ENCODE results near the gene TENM3. TPM values are rescaled to one million over a fixed set of nuclear protein-coding genes. Genes with fewer than 3 reads are reported as not detected.

Gene TENM3
- total RNA-seq, 2 experiments from 2014 or later, result not detected

DNA sequence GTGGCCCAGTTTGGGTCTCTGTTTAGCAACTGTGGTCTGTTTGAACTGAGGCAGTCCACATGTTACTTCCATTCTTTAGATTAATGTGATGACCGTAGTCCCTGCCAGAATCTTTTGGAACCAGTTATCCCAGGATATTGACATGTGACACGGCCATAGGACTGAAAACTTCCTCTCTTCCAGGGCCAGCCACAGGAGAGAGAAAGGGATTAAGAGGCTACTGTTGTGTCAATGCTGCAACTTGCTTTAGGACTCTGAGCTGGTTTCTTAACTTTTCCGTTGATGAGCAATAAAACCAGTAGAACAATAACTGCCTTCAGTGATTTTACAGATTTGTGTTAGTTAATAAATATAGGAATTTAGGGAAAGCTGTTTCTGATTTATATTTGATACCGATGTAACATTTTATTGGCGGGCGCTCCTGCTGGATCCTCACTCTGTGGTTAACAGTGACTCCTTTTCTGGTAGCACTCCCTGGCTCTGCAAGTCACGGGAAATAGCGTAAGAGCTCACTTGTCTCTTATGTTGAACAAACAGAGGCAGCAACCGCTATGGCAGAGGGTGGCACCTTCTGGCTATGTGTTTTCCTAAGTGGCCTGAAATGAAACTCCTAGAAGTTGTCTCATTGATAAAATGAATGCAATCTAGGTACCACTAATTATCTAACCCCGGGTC is 2.5 kb downstream of the TENM3 start:
- no peaks in the 10 kb centered on the region for H3K27me3 Mint-ChIP-seq (ENCODE audit: low read depth)
- ChIA-PET CTCF (no interaction called here), POLR2A (no interaction called here)
- no peaks in the 10 kb centered on the region for H3K36me3 Mint-ChIP-seq (ENCODE audit: low read depth)
- DNase-seq (no peak), ATAC-seq (no peak)
- H3K4me1 Mint-ChIP-seq (ENCODE audit: low read depth), result no peaks in the 10 kb centered on the region
- no peaks in the 10 kb centered on the region for H3K9me3 Mint-ChIP-seq (ENCODE audit: insufficient read depth)
- H3K4me3 Mint-ChIP-seq, result no peak overlapping the region
- H3K27ac Mint-ChIP-seq, result no peak overlapping the region

DNA sequence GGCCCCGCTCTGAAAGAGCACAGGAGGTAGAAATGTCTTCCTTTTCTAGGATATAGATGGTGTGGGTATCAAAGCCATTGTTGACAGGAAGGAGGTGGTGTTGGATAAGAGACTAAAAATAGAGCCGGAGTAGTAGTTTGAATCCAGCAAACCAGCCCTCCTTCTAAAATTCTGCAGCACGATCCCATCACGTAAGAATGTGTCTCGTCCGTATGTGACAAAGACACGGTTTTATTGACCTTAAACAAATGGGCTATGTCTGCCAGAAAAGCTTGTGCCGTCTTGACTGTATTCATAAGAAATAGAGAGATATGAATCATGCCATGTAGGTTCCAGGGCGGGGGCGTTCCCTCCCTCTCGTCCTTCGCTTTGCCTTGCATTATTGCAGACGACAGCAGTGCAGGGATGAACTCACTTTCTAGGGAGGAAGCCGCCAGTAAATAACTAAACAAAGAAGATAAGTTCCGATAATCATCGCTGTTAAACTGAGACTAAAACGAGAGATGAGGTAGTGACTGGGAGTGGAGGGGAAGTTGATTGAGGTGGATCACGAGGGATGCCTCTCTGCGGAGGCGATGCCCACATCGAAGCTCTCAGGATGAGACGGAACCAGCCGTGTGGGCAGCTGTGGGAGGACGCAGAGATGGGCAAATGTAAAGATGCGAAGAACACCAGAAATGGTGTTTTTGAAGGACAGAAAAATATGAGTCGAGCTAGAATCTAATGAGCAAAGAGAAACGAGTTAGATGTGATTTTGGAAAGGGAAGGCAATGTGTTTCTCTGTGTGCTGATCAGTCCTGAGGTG is 3.4 kb downstream of the TENM3 start:
- H3K4me1 Mint-ChIP-seq (ENCODE audit: low read depth), result no peaks in the 10 kb centered on the region
- no peak overlapping the region for H3K27ac Mint-ChIP-seq
- H3K36me3 Mint-ChIP-seq (ENCODE audit: low read depth), result no peaks in the 10 kb centered on the region
- H3K27me3 Mint-ChIP-seq (ENCODE audit: low read depth), result no peaks in the 10 kb centered on the region
- H3K9me3 Mint-ChIP-seq (ENCODE audit: insufficient read depth), result no peaks in the 10 kb centered on the region
- ChIA-PET CTCF (no interaction called here), POLR2A (no interaction called here)
- no peak overlapping the region for H3K4me3 Mint-ChIP-seq
- ATAC-seq (no peak), DNase-seq (no peak)

DNA sequence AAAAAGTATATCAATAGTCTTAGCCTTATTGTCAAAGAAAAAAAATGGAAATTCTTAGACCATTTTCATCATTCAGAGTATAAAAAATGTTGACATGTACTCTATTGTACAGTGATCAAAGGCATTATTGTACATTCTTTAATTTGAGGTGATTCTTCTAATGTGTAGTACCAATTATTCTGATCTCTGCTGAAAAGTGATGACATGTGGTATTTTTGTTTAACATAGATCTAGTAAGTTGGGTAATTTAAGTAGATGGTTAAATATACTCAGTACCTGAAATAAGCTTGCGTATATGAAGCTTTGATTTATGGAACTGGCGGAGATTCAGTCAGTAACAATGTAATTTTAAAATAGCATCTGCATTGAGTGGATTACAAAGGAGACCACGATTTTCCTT is 5.1 kb downstream of the TENM3 start:
- CTCF ChIA-PET, result no interaction called here
- POLR2A ChIA-PET, result no interaction called here
- no peak overlapping the region for H3K27ac Mint-ChIP-seq
- ATAC-seq (no peak), DNase-seq (no peak)
- no peak overlapping the region for H3K4me3 Mint-ChIP-seq
- H3K4me1 Mint-ChIP-seq (ENCODE audit: low read depth), result no peaks in the 10 kb centered on the region
- H3K27me3 Mint-ChIP-seq (ENCODE audit: low read depth), result no peaks in the 10 kb centered on the region
- no peaks in the 10 kb centered on the region for H3K9me3 Mint-ChIP-seq (ENCODE audit: insufficient read depth)
- H3K36me3 Mint-ChIP-seq (ENCODE audit: low read depth), result no peaks in the 10 kb centered on the region

DNA sequence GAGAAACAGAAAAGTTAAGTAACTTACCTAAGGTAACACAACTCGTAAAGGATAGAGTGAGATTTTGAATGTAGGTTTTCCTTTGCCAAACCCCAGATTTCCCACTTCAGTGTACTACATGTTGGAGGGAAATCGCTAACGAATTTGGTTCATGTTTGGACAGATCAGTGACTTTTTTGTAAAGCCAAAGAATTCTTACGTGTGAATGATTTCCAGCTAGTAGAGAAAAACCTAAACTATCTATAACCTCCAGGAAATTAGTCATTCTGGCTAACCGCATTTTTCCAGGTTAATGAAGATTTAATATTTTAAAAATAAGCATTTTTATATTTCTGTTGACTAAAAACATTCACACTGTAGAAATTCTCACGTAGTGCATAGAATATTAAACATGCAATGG is 7.2 kb downstream of the TENM3 start:
- CTCF ChIA-PET, result no interaction called here
- no peaks in the 10 kb centered on the region for H3K27me3 Mint-ChIP-seq (ENCODE audit: low read depth)
- DNase-seq, result no peak
- POLR2A ChIA-PET, result no interaction called here
- H3K4me1 Mint-ChIP-seq (ENCODE audit: low read depth), result no peaks in the 10 kb centered on the region
- H3K4me3 Mint-ChIP-seq, result no peak overlapping the region
- no peaks in the 10 kb centered on the region for H3K9me3 Mint-ChIP-seq (ENCODE audit: insufficient read depth)
- H3K36me3 Mint-ChIP-seq (ENCODE audit: low read depth), result no peaks in the 10 kb centered on the region
- no peak overlapping the region for H3K27ac Mint-ChIP-seq
- no peak for ATAC-seq

DNA sequence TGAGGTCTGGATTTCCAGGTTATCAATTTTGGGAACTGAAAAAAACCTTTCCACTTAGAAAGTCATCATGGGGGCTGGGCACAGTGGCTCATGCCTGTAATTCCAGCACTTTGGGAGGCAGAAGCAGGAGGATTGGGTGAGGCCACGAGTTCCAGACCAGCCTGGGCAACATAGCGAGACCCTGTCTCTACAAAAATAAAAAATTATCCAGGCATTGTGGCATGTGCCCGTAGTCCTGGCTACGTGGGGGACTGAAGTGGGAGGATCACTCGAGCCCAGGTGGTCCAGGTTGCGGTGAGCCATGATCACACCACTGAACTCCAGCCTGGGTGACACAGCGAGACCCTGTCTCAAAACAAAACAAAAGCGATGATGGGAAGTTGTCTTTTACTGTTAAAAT is 7.9 kb downstream of the TENM3 start:
- Mint-ChIP-seq H3K36me3 (ENCODE audit: low read depth) (no peaks in the 10 kb centered on the region), H3K9me3 (ENCODE audit: insufficient read depth) (no peaks in the 10 kb centered on the region), H3K4me1 (ENCODE audit: low read depth) (no peaks in the 10 kb centered on the region), H3K27me3 (ENCODE audit: low read depth) (no peaks in the 10 kb centered on the region), H3K4me3 (no peak overlapping the region), H3K27ac (no peak overlapping the region)
- ChIA-PET POLR2A (no interaction called here), CTCF (no interaction called here)
- ATAC-seq (no peak), DNase-seq (no peak)

DNA sequence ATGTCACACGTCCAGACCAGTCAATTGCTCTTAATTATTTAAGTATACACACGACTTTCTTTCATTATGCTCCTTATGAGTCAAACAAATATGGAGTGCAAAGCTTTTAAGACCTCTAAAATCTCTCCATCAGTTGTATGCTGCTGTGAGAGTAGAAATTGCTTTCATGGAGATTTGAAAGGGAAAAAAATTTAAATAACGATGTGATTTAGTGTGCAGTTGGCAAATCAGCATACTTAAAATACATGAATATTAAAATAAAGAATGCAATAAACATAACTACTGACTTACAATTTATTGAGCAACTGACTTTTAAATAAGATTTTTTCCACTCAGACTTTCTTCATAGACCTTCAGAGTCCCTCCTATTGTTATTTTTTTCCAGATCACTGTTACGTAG is 9.0 kb downstream of the TENM3 start:
- no peaks in the 10 kb centered on the region for H3K27me3 Mint-ChIP-seq (ENCODE audit: low read depth)
- POLR2A ChIA-PET, result no interaction called here

DNA sequence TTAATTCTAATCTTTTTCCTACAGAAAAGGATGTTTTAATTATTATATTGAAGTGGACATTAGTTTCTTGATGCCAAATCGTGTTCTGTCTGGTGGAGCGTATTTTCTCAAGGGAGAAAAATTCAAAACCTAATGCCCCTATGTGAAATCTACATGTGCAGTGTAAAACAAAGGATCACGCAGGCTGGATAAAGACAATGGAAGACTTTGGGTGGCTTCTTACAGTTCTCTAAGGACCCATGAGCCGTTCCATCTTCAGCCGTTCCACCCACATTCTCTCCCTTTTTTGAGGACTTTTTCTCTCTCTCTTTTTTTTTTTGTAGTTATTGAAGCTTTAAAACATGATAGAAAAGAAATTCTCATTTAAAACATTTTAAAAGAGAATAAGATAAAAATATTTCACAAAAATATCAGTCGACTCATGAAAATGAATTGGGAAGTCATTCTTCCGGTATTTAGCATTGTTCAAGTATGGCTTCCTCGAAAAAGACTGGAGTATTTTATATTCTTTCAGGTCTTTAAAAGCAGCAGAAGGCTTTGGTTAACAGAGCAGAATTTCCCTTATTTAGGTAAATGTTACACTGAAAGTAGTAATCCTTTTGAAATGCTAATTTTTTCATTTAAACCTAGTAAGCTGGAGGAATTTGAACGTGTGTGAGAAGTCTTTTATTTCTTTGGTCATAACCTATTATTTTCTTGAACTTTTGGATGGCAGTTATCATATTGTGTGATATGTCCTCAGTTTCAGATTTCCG is 11.0 kb downstream of the TENM3 start:
- H3K27me3 Mint-ChIP-seq (ENCODE audit: low read depth), result no peaks in the 10 kb centered on the region
- H3K9me3 Mint-ChIP-seq (ENCODE audit: insufficient read depth), result no peaks in the 10 kb centered on the region
- ChIA-PET POLR2A (no interaction called here), CTCF (no interaction called here)
- ATAC-seq (no peak), DNase-seq (no peak)
- H3K36me3 Mint-ChIP-seq (ENCODE audit: low read depth), result no peaks in the 10 kb centered on the region
- H3K4me3 Mint-ChIP-seq, result no peak overlapping the region
- no peak overlapping the region for H3K27ac Mint-ChIP-seq
- no peaks in the 10 kb centered on the region for H3K4me1 Mint-ChIP-seq (ENCODE audit: low read depth)

More for the DNA sequence above, 9.0 kb downstream of the TENM3 start:
- H3K9me3 Mint-ChIP-seq (ENCODE audit: insufficient read depth), result no peaks in the 10 kb centered on the region
- H3K36me3 Mint-ChIP-seq (ENCODE audit: low read depth), result no peaks in the 10 kb centered on the region
- DNase-seq (no peak), ATAC-seq (no peak)
- no peak overlapping the region for H3K4me3 Mint-ChIP-seq
- H3K4me1 Mint-ChIP-seq (ENCODE audit: low read depth), result no peaks in the 10 kb centered on the region
- H3K27ac Mint-ChIP-seq, result no peak overlapping the region
- CTCF ChIA-PET, result no interaction called here

DNA sequence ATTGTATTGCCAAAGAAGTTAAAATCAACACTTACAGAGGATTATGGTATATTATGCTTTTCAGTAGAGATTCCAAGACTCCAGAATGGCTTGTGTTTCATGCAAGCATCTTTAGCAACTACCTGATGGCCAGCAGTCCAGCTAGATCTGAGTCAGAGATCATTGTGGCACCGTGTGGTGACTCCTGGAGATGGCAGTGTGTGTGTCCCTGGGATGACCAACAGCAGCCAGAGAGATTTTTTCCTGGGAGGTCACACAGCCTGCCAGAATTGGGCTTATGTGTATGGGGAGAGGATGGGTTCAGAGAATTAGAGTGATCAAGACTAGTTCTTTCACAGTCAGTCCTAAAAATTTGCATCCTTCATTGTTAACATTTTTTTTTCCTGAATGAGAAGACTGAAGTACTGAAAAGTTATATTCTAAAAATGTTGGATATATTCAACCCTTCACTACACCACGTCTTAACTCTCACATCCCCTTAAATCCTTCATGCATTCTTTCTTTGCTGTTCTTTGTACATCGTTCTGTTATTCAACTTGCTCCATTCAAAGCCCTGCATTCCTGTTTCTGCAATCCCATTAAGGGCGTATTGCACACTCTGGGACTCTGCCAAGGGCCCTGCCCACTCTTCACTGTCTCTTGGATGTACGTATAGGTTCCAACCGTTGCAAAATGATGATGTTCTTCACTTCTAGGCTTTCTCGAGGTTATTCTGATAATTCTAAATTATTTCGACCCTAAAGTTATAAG is 12.4 kb downstream of the TENM3 start:
- CTCF ChIA-PET, result no interaction called here
- no peak overlapping the region for H3K27ac Mint-ChIP-seq
- H3K4me1 Mint-ChIP-seq (ENCODE audit: low read depth), result no peaks in the 10 kb centered on the region
- no peaks in the 10 kb centered on the region for H3K9me3 Mint-ChIP-seq (ENCODE audit: insufficient read depth)
- POLR2A ChIA-PET, result no interaction called here
- H3K27me3 Mint-ChIP-seq (ENCODE audit: low read depth), result no peaks in the 10 kb centered on the region
- DNase-seq (no peak), ATAC-seq (no peak)
- H3K36me3 Mint-ChIP-seq (ENCODE audit: low read depth), result no peaks in the 10 kb centered on the region
- H3K4me3 Mint-ChIP-seq, result no peak overlapping the region

DNA sequence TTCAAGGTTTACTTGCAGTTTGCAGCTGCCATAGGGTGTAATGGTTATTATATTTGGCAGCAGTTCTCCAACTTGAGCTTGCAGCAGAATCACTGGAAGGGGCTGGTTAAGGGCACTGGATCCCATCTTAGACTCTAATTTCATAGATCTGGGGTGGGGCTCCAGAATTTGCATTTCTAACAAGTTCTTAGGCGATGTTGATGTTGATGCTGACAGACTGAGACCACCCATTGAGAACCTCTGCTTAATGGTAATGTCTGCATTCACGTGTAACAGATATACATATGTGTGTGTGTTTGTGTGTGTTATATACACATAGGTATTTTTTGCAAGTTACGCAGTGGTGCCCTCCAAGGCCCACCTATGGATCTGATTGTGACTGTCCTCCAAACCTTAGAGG is 13.8 kb downstream of the TENM3 start:
- CTCF ChIA-PET, result no interaction called here
- H3K27me3 Mint-ChIP-seq (ENCODE audit: low read depth), result no peaks in the 10 kb centered on the region
- ATAC-seq (no peak), DNase-seq (no peak)
- no peak overlapping the region for H3K27ac Mint-ChIP-seq
- H3K9me3 Mint-ChIP-seq (ENCODE audit: insufficient read depth), result no peaks in the 10 kb centered on the region
- no peaks in the 10 kb centered on the region for H3K4me1 Mint-ChIP-seq (ENCODE audit: low read depth)
- H3K4me3 Mint-ChIP-seq, result no peak overlapping the region
- POLR2A ChIA-PET, result no interaction called here
- no peaks in the 10 kb centered on the region for H3K36me3 Mint-ChIP-seq (ENCODE audit: low read depth)

DNA sequence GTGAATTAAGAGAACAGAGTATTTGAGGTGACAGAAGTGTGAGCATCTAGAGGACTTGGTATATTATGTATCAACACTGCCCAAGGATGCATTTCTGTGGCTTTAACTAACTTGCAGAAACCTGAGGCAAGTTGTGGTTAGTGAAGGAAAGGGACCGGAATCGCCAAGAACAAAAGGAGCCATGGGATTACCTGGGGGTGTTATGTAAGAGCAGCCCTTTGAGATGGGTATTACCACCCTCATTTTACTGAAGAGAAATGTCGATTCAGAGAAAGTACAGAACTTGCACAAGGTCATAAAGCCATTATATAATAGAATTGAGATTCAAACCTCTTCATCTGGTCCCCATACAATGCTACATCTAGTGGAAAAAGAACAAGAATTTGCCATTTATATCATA is 14.3 kb downstream of the TENM3 start:
- H3K27me3 Mint-ChIP-seq (ENCODE audit: low read depth), result no peaks in the 10 kb centered on the region
- H3K9me3 Mint-ChIP-seq (ENCODE audit: insufficient read depth), result no peaks in the 10 kb centered on the region
- CTCF ChIA-PET, result no interaction called here
- POLR2A ChIA-PET, result no interaction called here
- no peak for DNase-seq
- H3K4me3 Mint-ChIP-seq, result no peak overlapping the region
- H3K27ac Mint-ChIP-seq, result no peak overlapping the region
- ATAC-seq, result no peak
- H3K36me3 Mint-ChIP-seq (ENCODE audit: low read depth), result no peaks in the 10 kb centered on the region
- no peaks in the 10 kb centered on the region for H3K4me1 Mint-ChIP-seq (ENCODE audit: low read depth)

DNA sequence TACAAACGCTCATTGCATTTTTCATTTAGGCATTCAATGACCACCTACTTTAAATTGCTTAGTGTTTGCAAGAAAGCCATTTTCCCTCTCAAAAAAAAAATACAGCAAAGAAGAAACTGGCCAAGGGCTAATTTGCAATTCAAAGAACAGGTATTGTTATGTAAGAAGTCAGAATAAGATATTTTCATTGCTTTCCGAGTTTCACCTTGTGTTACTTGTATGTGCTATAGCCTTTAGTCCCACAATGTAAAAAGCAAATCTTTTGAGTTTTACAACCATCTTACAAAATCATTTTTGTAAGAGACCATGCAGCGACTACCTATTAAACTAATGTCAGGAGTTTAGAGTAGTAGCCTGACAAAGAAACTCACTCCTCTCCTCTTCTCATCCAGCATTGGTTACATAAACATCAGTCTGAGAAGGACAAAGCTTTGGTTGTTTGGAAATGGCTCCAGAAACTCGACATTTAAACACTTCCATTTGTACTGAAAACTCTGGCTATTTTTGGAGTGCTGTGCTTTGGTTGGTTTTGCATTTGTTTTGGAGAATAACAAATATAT is 15.3 kb downstream of the TENM3 start:
- ChIA-PET POLR2A (no interaction called here), CTCF (no interaction called here)
- no peak overlapping the region for H3K4me3 Mint-ChIP-seq
- no peaks in the 10 kb centered on the region for H3K27me3 Mint-ChIP-seq (ENCODE audit: low read depth)
- no peaks in the 10 kb centered on the region for H3K4me1 Mint-ChIP-seq (ENCODE audit: low read depth)
- H3K36me3 Mint-ChIP-seq (ENCODE audit: low read depth), result no peaks in the 10 kb centered on the region
- DNase-seq (no peak), ATAC-seq (no peak)
- no peak overlapping the region for H3K27ac Mint-ChIP-seq
- no peaks in the 10 kb centered on the region for H3K9me3 Mint-ChIP-seq (ENCODE audit: insufficient read depth)

Measured in activated CD8-positive, alpha-beta T cell treated with anti-CD3 and anti-CD28 coated beads, Interleukin-2, amount 10 ng/mL, durations not matched to agents 7 days and 5 days (primary cell).